NCI-H345 (cell line): ENCODE results near the gene ESRRA.
"Not testable (repeated sequence)": the region's sequence is repeated elsewhere in the genome, so short reads cannot be mapped to it uniquely, and the experiment has no call there.

Experiments used
- DNase-seq: peaks from one replicate; lab custom pipeline; 2025; lab: John Stamatoyannopoulos, UW

Gene ESRRA

DNA sequence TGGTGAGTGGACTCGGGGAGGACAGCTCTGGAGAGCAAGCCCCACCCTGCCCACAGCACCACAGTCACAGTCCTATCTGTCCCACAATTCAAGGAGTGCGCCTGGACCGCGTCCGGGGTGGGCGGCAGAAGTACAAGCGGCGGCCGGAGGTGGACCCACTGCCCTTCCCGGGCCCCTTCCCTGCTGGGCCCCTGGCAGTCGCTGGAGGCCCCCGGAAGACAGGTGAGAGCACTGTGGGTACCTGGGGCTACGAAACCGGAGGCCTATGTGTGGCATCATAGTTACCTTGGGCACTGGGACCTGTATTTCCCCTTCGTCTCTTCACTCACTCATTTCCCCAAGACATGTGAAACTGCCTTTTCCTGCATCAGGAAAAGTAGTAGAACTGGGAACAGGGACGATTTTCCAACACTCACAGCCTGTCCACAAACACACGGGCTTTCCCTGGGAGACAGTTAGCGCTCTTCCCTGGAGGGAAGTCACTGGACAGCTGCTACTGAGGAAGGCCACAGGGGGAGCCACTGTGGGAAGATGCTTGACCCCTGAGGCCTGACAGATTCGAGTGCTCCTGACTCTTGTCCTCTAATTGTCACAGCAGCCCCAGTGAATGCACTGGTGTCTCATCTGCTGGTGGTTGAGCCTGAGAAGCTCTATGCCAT is 9.0 kb downstream of the ESRRA start:
- DNase-seq = no peak

DNA sequence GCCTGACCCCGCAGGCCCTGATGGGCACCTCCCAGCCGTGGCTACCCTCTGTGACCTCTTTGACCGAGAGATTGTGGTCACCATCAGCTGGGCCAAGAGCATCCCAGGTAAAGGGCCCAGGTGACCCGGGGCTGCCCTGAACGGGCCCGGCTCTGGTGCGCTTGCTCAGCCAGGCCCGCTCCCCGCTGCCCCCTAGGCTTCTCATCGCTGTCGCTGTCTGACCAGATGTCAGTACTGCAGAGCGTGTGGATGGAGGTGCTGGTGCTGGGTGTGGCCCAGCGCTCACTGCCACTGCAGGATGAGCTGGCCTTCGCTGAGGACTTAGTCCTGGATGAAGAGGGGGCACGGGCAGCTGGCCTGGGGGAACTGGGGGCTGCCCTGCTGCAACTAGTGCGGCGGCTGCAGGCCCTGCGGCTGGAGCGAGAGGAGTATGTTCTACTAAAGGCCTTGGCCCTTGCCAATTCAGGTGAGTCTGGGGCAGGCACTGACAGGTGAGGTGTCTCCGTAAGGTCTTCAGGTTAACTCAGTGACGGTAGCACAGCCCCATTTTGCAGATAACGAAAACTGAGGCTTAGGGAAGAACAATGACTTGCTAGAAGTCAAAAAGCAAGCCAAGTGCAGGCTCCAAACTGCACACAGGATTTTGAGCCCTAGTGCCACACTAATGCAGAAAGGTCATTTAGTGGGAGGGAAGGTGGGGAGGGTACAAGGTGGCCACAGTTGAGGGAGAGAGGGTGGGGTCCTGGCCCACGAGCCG is 9.7 kb downstream of the ESRRA start:
- DNase-seq = no peak

DNA sequence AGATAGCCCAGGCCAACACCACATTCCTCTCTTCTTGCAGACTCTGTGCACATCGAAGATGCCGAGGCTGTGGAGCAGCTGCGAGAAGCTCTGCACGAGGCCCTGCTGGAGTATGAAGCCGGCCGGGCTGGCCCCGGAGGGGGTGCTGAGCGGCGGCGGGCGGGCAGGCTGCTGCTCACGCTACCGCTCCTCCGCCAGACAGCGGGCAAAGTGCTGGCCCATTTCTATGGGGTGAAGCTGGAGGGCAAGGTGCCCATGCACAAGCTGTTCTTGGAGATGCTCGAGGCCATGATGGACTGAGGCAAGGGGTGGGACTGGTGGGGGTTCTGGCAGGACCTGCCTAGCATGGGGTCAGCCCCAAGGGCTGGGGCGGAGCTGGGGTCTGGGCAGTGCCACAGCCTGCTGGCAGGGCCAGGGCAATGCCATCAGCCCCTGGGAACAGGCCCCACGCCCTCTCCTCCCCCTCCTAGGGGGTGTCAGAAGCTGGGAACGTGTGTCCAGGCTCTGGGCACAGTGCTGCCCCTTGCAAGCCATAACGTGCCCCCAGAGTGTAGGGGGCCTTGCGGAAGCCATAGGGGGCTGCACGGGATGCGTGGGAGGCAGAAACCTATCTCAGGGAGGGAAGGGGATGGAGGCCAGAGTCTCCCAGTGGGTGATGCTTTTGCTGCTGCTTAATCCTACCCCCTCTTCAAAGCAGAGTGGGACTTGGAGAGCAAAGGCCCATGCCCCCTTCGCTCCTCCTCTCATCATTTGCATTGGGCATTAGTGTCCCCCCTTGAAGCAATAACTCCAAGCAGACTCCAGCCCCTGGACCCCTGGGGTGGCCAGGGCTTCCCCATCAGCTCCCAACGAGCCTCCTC is 10.6 kb downstream of the ESRRA start:
- DNase-seq = not testable (repeated sequence)

DNA sequence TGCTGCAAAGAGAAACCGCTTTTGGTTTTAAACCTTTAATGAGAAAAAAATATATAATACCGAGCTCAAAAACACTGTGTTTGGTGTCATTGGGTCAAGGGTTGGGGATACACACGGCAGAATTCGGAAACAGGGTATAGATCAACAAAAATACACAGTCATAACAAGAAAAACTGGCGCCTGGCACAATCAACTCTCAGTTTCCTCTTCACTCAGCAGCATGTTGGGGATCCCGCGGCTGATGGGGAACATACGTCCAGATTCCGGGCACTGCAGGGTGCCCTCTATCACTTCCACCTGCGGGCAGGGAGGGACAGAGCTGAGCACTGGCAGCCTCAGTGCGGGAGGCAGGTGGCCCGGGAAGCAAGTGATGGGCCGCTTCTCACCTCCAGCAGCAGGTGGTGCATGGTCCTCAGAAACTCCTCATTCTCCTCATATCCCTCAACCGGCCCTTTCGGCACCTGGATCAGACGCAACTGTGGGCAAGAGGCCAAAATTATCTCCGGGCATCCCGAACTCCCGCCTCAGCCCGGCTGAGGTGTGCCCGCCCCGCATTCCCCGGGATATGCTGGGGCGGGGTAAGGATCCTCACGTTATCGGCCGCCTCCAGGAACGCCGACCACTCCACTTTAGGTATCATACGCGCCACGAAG is 11.5 kb downstream of the ESRRA start:
- DNase-seq = peak; percentile 54

DNA sequence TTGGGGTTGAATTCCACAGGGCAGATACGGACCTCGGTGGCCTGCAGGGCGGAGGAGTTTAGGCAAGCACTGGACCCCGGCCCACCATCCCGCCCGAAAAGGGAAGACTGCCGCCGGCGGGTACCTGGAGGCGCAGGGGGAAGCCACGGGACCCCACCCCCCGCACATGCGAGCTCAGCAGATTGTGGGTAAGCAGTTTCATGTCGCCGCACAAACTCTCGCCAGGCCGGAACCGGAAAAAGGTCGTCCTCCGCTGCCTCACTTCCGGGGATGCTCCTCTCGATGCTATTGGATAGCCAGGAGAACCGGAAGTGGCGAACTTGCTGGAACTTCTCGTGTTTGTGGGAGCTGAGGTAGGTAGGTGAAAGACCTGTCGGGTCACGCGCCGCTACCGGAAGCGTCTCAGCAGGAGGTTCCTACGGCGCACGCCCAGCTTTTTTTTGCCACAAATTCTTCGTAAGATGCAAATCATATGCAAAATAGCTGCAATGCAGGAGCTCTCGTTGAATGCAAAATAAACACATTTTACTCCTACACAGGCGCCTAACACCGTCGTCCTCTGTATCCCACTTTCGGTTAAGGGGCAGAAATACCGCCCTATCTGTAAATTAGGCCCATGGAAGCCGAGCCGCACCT is 12.1 kb downstream of the ESRRA start, which contains the start of gene TRMT112:
Gene TRMT112, minus strand, starts transcription at position 235 of the 636 bp plus-strand sequence. Its CDS starts 33 bp downstream, at position 202.
- peak; percentile 99 for DNase-seq

DNA sequence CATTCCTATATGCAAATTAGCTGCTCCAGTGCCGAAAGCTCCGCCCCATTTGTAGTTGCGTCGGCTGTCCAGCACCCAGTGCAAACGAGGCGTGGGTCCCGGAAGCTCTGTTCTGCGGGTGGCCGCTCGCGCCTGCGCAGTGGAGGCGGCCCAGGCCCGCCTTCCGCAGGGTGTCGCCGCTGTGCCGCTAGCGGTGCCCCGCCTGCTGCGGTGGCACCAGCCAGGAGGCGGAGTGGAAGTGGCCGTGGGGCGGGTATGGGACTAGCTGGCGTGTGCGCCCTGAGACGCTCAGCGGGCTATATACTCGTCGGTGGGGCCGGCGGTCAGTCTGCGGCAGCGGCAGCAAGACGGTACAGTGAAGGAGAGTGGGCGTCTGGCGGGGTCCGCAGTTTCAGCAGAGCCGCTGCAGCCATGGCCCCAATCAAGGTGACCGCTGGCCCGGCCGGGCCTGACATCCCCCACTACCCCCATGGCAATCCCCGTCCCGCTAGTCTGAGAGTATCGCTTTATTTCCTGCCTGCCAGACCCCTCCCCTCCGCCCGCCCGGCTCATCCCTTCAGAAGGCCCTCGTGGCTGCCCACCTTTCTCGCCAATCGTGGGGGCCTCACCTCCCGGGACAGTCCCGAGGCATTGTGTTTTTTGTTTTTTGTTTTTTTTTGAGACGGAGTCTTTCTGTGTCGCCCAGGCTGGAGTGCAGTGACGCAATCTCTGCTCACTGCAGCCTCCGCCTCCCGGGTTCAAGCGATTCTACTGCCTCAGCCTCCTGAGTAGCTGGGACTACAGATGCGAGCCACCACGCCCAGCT is 12.8 kb downstream of the ESRRA start, which contains the start of gene PRDX5:
Gene PRDX5, plus strand, starts transcription at position 161 of the 805 bp plus-strand sequence. Its CDS starts 95 bp downstream, at position 256.
- DNase-seq = peak; percentile 97

DNA sequence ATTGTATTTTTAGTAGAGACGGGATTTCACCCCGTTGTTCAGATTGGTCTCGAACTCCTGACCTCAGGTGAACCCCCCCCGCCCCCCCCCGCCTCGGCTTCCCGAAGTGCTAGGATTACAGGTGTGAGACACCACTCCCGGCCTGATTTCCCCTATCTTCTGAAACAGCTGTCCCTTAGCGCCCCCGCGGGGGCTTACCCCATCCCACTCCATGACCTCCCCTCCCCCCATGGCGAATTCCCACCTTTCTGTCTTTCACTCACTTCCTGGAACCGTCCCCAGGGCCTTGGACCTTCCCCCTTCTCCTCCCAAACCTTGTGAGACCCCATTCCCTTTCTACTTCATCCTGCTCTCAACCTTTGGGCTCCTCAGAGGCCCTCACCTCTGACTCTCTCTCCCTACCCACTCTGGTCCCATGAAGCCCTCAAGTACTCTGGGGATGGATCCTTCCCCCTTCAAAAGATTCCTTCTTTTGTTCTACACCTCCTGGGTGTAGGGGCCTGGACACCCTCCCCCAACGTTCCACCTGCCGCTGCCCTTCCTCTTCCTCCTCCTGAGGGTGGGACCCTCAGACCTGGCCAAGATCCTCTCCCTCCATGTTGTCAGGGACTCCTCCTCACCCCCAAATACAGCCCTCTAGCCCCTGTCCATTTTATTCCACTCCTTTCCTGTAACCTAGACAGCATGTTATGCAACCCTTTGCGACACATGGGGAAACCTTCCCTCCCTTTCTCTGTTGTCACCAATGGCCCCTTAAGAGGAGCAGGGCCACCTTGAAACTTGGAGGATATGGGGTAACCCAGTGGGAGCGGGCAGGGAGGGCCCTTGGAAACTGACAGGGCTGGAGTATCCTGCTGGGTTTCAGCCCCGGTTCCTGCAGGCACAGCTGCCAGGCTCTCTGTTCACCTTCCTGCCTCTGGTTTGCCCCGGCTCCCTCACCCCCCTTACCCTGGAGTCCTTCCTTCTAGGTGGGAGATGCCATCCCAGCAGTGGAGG is 13.7 kb downstream of the ESRRA start:
- no peak for DNase-seq

DNA sequence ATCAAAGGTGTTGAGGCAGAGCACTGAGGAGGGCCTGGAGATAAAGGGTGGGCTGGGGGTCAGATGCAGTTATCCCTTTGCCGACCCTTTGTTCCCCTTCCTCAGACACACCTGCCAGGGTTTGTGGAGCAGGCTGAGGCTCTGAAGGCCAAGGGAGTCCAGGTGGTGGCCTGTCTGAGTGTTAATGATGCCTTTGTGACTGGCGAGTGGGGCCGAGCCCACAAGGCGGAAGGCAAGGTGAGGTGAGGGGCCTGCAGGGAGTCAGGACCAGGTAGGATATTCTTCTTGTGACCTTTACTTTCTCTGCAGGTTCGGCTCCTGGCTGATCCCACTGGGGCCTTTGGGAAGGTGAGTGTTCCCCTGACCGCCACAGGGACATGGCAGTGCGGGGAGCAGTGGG is 15.2 kb downstream of the ESRRA start:
- DNase-seq = no peak

DNA sequence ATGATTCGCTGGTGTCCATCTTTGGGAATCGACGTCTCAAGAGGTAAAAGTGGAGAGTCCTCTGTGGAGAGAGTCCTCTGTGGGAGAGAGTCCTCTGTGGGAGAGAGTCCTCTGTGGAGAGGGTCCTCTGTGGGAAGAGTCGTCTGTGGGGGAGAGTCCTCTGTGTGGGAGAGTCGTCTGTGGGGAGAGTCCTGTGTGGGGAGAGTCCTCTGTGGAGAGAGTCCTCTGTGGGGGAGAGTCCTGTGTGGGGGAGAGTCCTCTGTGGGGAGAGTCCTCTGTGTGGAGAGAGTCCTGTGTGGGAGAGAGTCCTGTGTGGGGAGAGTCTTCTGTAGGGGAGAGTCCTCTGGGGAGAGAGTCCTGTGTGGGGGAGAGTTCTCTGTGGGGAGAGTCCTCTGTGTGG is 15.7 kb downstream of the ESRRA start:
- DNase-seq = no peak

DNA sequence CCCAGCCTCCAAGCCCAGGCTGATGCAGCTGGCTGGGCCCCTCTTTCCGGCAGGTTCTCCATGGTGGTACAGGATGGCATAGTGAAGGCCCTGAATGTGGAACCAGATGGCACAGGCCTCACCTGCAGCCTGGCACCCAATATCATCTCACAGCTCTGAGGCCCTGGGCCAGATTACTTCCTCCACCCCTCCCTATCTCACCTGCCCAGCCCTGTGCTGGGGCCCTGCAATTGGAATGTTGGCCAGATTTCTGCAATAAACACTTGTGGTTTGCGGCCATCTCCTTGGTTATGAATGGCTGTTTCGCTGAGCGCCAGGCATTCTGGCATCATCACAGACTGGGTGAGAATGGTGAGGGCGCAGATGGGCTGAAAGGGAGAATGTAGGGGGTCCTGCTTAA is 16.2 kb downstream of the ESRRA start:
- DNase-seq = no peak

DNA sequence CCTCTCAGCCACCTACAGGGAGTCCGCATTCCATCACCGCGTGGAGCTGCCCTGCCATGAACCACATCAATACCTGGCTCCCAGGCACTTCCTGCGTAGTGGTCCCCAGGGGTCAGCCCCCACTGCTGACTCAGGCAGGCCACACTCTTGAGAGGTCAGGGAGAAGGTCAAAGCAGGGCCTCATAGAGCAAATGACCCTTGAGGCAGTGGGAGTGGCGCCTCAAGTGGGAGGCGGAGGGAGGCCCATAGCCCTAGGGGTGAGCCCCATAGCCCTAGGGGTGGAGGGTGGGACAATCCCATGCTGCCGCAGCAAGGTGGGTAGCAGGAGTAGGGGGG is 17.6 kb downstream of the ESRRA start:
- no peak for DNase-seq

DNA sequence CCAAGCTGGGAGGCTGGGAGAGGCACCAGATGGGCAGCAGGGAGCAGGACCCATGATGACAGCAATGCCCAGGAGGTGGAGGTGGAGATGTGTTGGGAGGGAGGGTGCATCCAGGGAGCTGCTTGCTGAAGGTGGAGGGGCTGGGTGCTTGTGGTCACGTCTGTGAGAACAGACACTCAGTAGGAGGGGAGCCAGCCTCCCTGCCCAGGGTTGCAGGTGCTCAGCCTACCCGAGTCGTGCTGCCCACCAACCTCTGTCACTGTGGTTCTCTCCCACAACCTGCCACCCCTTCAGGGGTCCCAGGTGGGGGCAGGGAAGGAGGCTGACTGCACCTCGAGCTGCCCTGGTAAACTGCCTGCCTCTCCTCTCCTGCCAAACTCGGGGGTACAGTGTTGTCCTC is 18.0 kb downstream of the ESRRA start:
- no peak for DNase-seq

DNA sequence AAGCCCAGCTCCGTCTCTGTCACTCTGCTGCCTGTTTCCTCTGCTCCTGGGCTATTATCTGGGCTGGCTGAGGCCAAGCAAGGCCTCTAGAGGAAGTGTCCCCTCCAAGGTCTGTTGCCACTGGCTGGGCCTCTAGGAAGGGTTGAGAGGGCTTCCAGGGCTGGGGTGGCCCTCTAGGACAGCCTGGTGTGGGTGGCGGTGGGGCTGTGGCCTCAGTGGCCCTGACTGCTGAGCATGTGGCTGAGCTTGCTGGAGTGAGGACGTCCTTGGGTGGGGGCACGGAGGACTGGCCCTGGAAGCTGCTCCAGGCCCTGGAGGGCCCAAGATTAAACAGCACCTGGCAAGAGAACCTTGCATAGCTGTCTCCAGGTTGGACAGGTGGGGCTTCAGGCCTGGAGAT is 18.7 kb downstream of the ESRRA start:
- DNase-seq = not testable (repeated sequence)

DNA sequence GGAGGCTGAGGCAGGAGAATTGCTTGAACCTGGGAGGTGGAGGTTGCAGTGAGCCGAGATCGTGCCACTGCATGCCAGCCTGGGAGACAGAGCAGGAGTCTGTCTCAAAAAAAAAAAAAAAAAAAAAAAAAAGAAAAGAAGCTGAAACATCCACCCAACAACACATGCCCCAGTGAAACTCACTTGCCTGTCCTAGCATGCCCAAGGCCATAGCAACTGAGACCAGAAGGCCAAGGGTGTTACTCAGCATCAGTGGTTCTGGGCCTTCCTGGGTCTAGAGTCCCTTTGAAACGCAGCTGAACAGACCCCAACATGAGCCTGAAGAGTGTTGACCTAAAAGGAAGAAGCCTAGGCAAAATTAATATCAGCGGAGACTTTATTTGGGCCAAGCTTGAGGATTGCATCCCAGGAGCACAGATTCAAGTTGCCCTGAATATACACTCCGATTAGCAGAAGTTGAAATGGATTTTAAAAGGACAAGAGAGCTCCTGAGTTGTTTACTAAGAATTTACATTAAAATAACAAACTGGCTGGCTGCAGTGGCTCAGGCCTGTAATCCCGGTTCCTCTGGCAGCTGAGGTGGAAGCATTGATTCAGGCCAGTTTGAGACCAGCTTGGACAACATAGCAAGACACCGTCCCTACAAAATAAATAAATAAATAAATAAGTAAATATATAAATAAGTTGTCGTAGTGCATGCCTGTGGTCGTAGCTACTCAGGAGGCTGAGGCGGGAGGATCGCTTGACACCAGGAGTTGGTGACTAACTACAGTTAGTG is 19.6 kb downstream of the ESRRA start:
- no peak for DNase-seq

DNA sequence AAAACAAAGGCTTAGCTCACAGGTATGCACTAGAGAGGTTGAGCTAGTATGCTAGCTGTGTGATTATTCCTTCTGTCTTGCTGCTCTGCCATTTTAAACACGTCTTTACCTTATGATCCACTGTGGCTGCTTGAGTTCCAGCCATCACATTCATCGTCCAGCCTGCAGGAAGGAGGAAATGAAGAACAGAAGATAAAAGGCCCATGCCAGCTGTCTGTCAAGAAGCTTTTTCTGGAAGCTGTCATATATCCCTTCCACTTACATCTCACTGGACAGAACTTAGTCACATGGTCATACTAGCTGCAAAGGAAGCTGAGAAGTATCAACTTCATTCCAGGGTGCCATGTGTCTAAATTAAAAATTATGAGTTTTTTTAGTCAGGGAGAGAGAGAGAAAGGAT is 22.1 kb downstream of the ESRRA start:
- DNase-seq = no peak

DNA sequence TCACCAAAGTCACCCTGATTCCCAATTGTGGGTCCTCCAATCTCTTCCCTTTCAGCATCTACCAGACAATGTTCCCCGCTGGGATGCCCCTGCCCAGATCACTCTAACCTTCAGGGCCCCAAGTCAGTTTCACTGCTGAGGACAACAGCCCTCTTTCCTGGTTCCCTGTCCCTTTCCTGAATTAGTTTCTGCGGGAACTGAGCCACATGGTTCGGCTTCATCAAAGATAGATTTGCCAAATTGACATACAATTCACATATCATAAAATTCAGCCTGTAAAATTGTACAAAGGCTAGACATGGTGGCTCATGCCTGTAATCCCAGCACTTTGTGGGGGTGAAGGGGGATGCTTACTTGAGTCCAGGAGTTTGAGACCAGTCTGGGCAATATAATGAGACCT is 22.7 kb downstream of the ESRRA start:
- no peak for DNase-seq

DNA sequence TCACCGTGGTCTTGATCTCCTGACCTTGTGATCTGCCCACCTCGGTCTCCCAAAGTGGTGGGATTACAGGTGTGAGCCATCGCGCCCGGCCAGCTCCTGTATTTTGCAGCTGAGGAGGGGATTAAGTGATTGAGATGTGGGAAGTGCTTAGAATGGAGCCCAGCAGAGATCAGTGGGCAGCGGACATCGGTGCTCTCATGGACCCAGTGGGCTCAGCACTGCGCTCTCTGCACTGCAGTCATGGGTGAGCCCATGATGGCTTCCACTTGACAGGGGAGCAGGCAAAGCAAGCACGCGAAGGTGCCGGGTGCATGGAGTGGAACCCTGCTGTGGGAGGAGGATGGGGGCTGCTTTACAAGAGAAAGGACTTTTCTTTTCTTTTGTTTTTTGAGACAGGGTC is 25.6 kb downstream of the ESRRA start:
- DNase-seq = no peak

DNA sequence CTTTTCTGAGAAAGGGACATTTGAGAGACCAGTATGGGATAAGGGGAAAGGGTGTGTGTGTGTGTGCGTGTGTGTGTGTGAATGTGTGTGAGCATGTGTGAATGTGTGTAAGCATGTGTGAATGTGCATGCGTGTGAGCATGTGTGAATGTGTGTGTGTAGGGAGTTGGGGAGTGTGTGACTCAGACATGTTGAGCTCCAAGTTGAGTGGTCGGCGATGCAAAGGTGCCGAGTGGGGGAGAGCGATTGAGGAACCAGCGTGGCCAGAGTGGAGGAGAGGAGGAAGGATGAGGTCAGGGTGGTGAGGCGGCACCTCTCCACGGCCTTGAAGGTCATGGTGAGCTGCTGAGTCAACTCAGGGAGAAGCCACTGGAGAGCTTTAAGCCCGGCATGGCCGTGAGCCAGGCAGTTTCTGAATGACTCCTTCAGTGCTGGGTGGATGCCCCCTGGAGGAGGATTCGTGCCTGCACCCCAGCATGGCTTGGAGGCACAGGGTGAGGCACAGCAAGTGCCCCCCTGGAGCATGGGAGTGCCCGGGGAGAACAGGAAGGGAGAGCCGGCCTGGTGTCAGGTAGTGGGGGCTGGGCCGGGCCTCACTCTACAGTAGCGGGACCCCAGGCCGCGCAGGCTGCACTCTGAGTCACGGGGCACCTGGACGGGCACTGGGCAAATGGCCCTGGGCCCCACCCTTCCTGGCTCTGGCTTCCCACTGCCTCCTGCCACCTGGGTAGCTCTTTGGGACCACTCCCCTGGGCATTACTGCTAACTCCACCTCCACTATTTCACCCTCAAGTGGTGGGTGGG is 26.4 kb downstream of the ESRRA start:
- peak; percentile 73 for DNase-seq
